Esophagus muscularis mucosa (tissue), 3 donors: ENCODE data around the gene NDUFV2.

Source experiments
- POLR2A ChIP-seq: fragments of 450-650 bp; IDR thresholded peaks from one replicate; pipeline ENCODE4 v1.6.1; 2017; ENCODE audit warnings: antibody characterized with exemption, moderate library complexity, mild to moderate bottlenecking, low read depth
- POLR2AphosphoS5 ChIP-seq, 2 donors: sonication (generic); formaldehyde crosslinking; IDR thresholded peaks; one replicate each; pipeline ENCODE4 v1.6.1; 2017; ENCODE audit warnings: antibody characterized with exemption in 2 of 2
- TF ChIP-seq, protein P1 (sequence below), 3 experiments: fragments of 200-600 bp in 2 of 3; fragments of 450-650 bp in 1 of 3; sonication (generic) in 2 of 3; IDR thresholded peaks; one replicate each; pipeline ENCODE4 v1.5.1; 2017 to 2019; ENCODE audit warnings: antibody characterized with exemption in 3 of 3, mild to moderate bottlenecking in 2 of 3, moderate library complexity in 1 of 3

DNA sequence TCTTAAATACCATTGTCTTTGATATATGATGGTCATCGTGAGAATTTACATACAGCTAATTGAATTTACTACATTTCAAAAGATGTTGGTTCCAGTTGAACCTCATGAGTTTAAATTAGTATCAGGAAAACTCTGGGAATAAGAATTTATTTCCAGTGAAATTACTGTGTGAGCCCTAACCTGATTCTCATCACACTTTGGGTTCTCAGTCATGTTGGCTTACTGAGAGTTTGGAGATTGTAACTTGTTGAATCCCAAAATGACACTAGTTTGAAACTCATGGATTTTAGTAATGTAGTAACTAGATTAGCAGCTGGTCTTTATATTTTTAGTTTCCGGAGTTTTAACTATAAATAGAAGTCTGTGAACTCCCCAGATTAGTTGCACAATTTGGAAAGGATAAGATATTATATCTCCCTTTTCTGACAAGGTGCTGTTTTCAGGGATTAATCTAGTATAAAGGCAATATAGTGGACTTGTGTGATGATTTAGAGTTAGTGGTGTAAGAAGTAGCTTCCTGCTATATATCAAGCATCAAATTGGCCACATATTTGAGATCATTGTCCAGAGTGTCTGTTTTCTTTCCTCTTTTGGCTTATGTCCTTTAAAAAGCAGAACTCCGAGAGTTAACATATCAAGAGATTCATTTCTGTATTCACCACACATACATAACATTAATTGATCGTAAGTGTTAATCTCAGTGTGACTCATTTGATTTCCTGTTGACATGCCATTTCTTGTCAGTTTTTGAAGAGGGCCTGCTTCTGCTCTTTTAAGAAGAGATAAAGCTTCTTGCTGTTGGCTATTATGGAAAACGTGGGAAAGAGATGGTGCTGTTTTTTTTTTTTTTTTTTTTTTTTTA, 15.7 kb downstream of the NDUFV2 start:
- TF ChIP-seq, protein P1, sequence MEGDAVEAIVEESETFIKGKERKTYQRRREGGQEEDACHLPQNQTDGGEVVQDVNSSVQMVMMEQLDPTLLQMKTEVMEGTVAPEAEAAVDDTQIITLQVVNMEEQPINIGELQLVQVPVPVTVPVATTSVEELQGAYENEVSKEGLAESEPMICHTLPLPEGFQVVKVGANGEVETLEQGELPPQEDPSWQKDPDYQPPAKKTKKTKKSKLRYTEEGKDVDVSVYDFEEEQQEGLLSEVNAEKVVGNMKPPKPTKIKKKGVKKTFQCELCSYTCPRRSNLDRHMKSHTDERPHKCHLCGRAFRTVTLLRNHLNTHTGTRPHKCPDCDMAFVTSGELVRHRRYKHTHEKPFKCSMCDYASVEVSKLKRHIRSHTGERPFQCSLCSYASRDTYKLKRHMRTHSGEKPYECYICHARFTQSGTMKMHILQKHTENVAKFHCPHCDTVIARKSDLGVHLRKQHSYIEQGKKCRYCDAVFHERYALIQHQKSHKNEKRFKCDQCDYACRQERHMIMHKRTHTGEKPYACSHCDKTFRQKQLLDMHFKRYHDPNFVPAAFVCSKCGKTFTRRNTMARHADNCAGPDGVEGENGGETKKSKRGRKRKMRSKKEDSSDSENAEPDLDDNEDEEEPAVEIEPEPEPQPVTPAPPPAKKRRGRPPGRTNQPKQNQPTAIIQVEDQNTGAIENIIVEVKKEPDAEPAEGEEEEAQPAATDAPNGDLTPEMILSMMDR (IDR thresholded peaks at IDR 0.05), result no peak
- TF ChIP-seq POLR2AphosphoS5 (IDR thresholded peaks at IDR 0.05) (no peak), POLR2A (no peak)
